Measurements from ENCODE around the gene DCAF12. TPM values are rescaled to one million over a fixed set of nuclear protein-coding genes. Genes with fewer than 3 reads are reported as not detected.

Gene DCAF12
- total RNA-seq, 1 donor from 2014 or later = 42.8 TPM

GRCh38 chr9:34121996-34122395 is 4.5 kb downstream of the DCAF12 start:
- H3K4me3 Mint-ChIP-seq (ENCODE audit: low read depth) = no peak overlapping the region
- H3K4me1 Mint-ChIP-seq (ENCODE audit: low read depth) = peaks cover 37% of the 10 kb centered on the region
- H3K9me3 Mint-ChIP-seq = no peaks in the 10 kb centered on the region
- H3K27ac Mint-ChIP-seq = no peak overlapping the region
- H3K36me3 Mint-ChIP-seq (ENCODE audit: low read depth) = peaks cover 58% of the 10 kb centered on the region
- no peak for DNase-seq (ENCODE audit: low spot score)
- intact Hi-C loops (cut with micrococcal nuclease) = no loop called here
- no peaks in the 10 kb centered on the region for H3K27me3 Mint-ChIP-seq (ENCODE audit: low read depth)

GRCh38 chr9:34119713-34120112 is 6.8 kb downstream of the DCAF12 start:
- Mint-ChIP-seq H3K9me3 (no peaks in the 10 kb centered on the region), H3K36me3 (ENCODE audit: low read depth) (peaks cover 70% of the 10 kb centered on the region), H3K4me3 (ENCODE audit: low read depth) (no peak overlapping the region), H3K27ac (no peak overlapping the region), H3K4me1 (ENCODE audit: low read depth) (peaks cover 32% of the 10 kb centered on the region), H3K27me3 (ENCODE audit: low read depth) (no peaks in the 10 kb centered on the region)
- DNase-seq (ENCODE audit: low spot score) = no peak
- intact Hi-C loops (cut with micrococcal nuclease) = no loop called here

- peaks cover 6% of the 10 kb centered on the region for H3K4me1 Mint-ChIP-seq (ENCODE audit: low read depth)
These were observed 12.1 kb downstream of the DCAF12 start for GRCh38 chr9:34114436-34114835.

GRCh38 chr9:34106110-34106509 is 20.4 kb downstream of the DCAF12 start:
- no peaks in the 10 kb centered on the region for H3K9me3 Mint-ChIP-seq
- H3K4me3 Mint-ChIP-seq (ENCODE audit: low read depth) = no peak overlapping the region
- intact Hi-C loops (cut with micrococcal nuclease) = no loop called here
- peaks cover 56% of the 10 kb centered on the region for H3K36me3 Mint-ChIP-seq (ENCODE audit: low read depth)
- no peak overlapping the region for H3K27ac Mint-ChIP-seq
- no peaks in the 10 kb centered on the region for H3K27me3 Mint-ChIP-seq (ENCODE audit: low read depth)
- DNase-seq (ENCODE audit: low spot score) = no peak
- H3K4me1 Mint-ChIP-seq (ENCODE audit: low read depth) = peaks cover 4% of the 10 kb centered on the region

More at GRCh38 chr9:34114436-34114835, 12.1 kb downstream of the DCAF12 start:
- intact Hi-C loops (cut with micrococcal nuclease) = no loop called here
- H3K9me3 Mint-ChIP-seq = no peaks in the 10 kb centered on the region
- no peak overlapping the region for H3K4me3 Mint-ChIP-seq (ENCODE audit: low read depth)
- H3K27me3 Mint-ChIP-seq (ENCODE audit: low read depth) = no peaks in the 10 kb centered on the region
- H3K27ac Mint-ChIP-seq = no peak overlapping the region
- peaks cover 59% of the 10 kb centered on the region for H3K36me3 Mint-ChIP-seq (ENCODE audit: low read depth)
- no peak for DNase-seq (ENCODE audit: low spot score)

GRCh38 chr9:34102796-34103195 is 23.7 kb downstream of the DCAF12 start:
- no peaks in the 10 kb centered on the region for H3K9me3 Mint-ChIP-seq
- intact Hi-C loops (cut with micrococcal nuclease) = no loop called here
- no peak for DNase-seq (ENCODE audit: low spot score)
- H3K4me3 Mint-ChIP-seq (ENCODE audit: low read depth) = no peak overlapping the region
- H3K4me1 Mint-ChIP-seq (ENCODE audit: low read depth) = peaks cover 4% of the 10 kb centered on the region
- H3K27me3 Mint-ChIP-seq (ENCODE audit: low read depth) = no peaks in the 10 kb centered on the region
- H3K36me3 Mint-ChIP-seq (ENCODE audit: low read depth) = peaks cover 51% of the 10 kb centered on the region
- no peak overlapping the region for H3K27ac Mint-ChIP-seq

- no peak for DNase-seq (ENCODE audit: low spot score)
- no peaks in the 10 kb centered on the region for H3K9me3 Mint-ChIP-seq
- no peak overlapping the region for H3K27ac Mint-ChIP-seq
- H3K4me1 Mint-ChIP-seq (ENCODE audit: low read depth) = peaks cover 1% of the 10 kb centered on the region
- no peaks in the 10 kb centered on the region for H3K27me3 Mint-ChIP-seq (ENCODE audit: low read depth)
- intact Hi-C loops (cut with micrococcal nuclease) = no loop called here
- H3K4me3 Mint-ChIP-seq (ENCODE audit: low read depth) = no peak overlapping the region
- H3K36me3 Mint-ChIP-seq (ENCODE audit: low read depth) = peaks cover 40% of the 10 kb centered on the region
These were observed 28.2 kb downstream of the DCAF12 start for GRCh38 chr9:34098307-34098706.

- DNase-seq (ENCODE audit: low spot score) = no peak
- no peaks in the 10 kb centered on the region for H3K9me3 Mint-ChIP-seq
- peaks cover 45% of the 10 kb centered on the region for H3K36me3 Mint-ChIP-seq (ENCODE audit: low read depth)
- no peaks in the 10 kb centered on the region for H3K27me3 Mint-ChIP-seq (ENCODE audit: low read depth)
- peak overlapping the region; percentile 7 for H3K27ac Mint-ChIP-seq
- no peak overlapping the region for H3K4me3 Mint-ChIP-seq (ENCODE audit: low read depth)
- H3K4me1 Mint-ChIP-seq (ENCODE audit: low read depth) = peaks cover 5% of the 10 kb centered on the region
- intact Hi-C loops (cut with micrococcal nuclease) = no loop called here
These were observed 28.6 kb downstream of the DCAF12 start for GRCh38 chr9:34097865-34098264.

GRCh38 chr9:34096751-34097150 is 29.7 kb downstream of the DCAF12 start:
- DNase-seq (ENCODE audit: low spot score) = no peak
- Mint-ChIP-seq H3K4me1 (ENCODE audit: low read depth) (peaks cover 10% of the 10 kb centered on the region), H3K27ac (no peak overlapping the region), H3K9me3 (no peaks in the 10 kb centered on the region), H3K27me3 (ENCODE audit: low read depth) (no peaks in the 10 kb centered on the region), H3K4me3 (ENCODE audit: low read depth) (no peak overlapping the region), H3K36me3 (ENCODE audit: low read depth) (peaks cover 47% of the 10 kb centered on the region)
- intact Hi-C loops (cut with micrococcal nuclease) = no loop called here

GRCh38 chr9:34093578-34093977 is 32.9 kb downstream of the DCAF12 start:
- Mint-ChIP-seq H3K4me1 (ENCODE audit: low read depth) (peaks cover 12% of the 10 kb centered on the region), H3K27me3 (ENCODE audit: low read depth) (no peaks in the 10 kb centered on the region), H3K36me3 (ENCODE audit: low read depth) (peaks cover 72% of the 10 kb centered on the region), H3K27ac (no peak overlapping the region), H3K4me3 (ENCODE audit: low read depth) (no peak overlapping the region), H3K9me3 (no peaks in the 10 kb centered on the region)
- intact Hi-C loops (cut with micrococcal nuclease) = no loop called here
- DNase-seq (ENCODE audit: low spot score) = no peak

- Mint-ChIP-seq H3K4me1 (ENCODE audit: low read depth) (peaks cover 17% of the 10 kb centered on the region), H3K36me3 (ENCODE audit: low read depth) (peaks cover 66% of the 10 kb centered on the region), H3K4me3 (ENCODE audit: low read depth) (no peak overlapping the region), H3K27ac (no peak overlapping the region), H3K9me3 (no peaks in the 10 kb centered on the region), H3K27me3 (ENCODE audit: low read depth) (no peaks in the 10 kb centered on the region)
- DNase-seq (ENCODE audit: low spot score) = no peak
- intact Hi-C loops (cut with micrococcal nuclease) = no loop called here
These were observed 37.2 kb downstream of the DCAF12 start for GRCh38 chr9:34089311-34089710.

GRCh38 chr9:34087370-34087769 is 39.1 kb downstream of the DCAF12 start:
- intact Hi-C loops (cut with micrococcal nuclease) = no loop called here
- H3K4me3 Mint-ChIP-seq (ENCODE audit: low read depth) = no peak overlapping the region
- no peaks in the 10 kb centered on the region for H3K27me3 Mint-ChIP-seq (ENCODE audit: low read depth)
- no peak overlapping the region for H3K27ac Mint-ChIP-seq
- no peaks in the 10 kb centered on the region for H3K9me3 Mint-ChIP-seq
- DNase-seq (ENCODE audit: low spot score) = no peak
- peaks cover 13% of the 10 kb centered on the region for H3K4me1 Mint-ChIP-seq (ENCODE audit: low read depth)
- H3K36me3 Mint-ChIP-seq (ENCODE audit: low read depth) = peaks cover 54% of the 10 kb centered on the region

- peak overlapping the region; percentile 2 for H3K27ac Mint-ChIP-seq
- H3K9me3 Mint-ChIP-seq = no peaks in the 10 kb centered on the region
- H3K4me3 Mint-ChIP-seq (ENCODE audit: low read depth) = no peak overlapping the region
- H3K27me3 Mint-ChIP-seq (ENCODE audit: low read depth) = no peaks in the 10 kb centered on the region
- DNase-seq (ENCODE audit: low spot score) = no peak
- peaks cover 8% of the 10 kb centered on the region for H3K4me1 Mint-ChIP-seq (ENCODE audit: low read depth)
- H3K36me3 Mint-ChIP-seq (ENCODE audit: low read depth) = peaks cover 49% of the 10 kb centered on the region
- intact Hi-C loops (cut with micrococcal nuclease) = no loop called here
These were observed 39.6 kb downstream of the DCAF12 start for GRCh38 chr9:34086864-34087263.

- Mint-ChIP-seq H3K27ac (no peak overlapping the region), H3K4me1 (ENCODE audit: low read depth) (peaks cover 5% of the 10 kb centered on the region), H3K9me3 (no peaks in the 10 kb centered on the region), H3K4me3 (ENCODE audit: low read depth) (no peak overlapping the region), H3K27me3 (ENCODE audit: low read depth) (no peaks in the 10 kb centered on the region), H3K36me3 (ENCODE audit: low read depth) (peaks cover 39% of the 10 kb centered on the region)
- intact Hi-C loops (cut with micrococcal nuclease) = no loop called here
- DNase-seq (ENCODE audit: low spot score) = no peak
These were observed 40.7 kb downstream of the DCAF12 start for GRCh38 chr9:34085581-34086500.
